GDM1 (cell line): ENCODE data around the gene TMEM255B.
"Not testable (repeated sequence)": the region's sequence is repeated elsewhere in the genome, so short reads cannot be mapped to it uniquely, and the experiment has no call there.

Experiments
- DNase-seq: peaks from one replicate; lab custom pipeline; 2025; lab: John Stamatoyannopoulos, UW

Gene TMEM255B

DNA sequence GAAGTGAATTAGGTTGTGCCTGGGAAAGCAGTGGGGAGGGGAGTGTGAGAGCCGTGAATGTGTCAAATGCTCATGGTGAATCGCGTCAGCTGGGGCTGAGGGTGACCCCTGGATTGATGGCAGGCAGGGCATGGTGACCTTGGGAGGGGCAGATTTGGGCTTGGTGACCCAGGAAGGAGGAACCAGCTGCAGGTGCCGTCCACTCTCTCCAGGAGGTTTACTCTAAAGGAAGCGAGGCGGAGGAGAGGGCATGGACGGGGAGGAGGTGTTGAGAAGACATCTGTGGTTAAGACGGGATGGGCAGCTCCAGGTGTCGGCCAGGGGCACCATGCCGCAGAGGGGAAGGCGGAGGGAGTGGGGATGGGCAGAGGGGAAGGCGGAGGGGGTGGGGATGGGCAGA, 28.7 kb downstream of the TMEM255B start:
- DNase-seq = no peak

DNA sequence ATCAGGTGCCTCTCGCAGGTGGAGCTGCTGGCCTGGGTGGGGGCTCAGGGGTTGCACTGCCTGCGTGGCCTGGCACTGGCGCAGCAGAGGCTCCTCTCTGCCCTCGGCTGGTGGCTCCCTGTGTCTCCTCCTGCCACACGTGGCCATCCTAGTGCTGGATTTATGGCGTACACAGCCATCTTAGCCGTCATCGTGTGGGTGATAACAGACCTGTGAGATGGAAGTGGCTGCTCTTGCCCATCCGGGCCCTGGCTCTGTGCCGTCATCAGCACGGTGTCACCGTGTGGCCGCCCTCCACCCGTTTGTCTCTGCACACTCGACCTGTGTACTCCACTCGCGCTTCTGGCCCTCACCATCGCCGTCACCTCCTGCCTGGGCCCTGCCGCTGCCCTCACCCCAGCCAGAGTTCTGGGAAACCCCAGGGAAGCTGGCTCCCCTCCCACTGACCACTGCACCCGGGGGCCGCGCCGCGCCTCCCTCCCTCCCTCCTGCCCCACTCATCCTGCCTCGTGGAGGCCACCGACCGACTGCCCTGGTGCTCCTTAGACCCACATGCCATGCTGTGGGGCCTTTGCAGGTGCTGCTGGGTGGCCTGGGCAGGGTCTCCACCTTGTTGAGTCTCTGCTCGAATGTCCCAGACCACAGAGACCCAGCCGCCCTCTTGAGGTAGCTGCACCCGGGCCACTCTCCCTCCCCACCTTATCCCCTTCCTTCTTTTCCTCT, 29.5 kb downstream of the TMEM255B start:
- DNase-seq = no peak

- no peak for DNase-seq
Observed at GRCh38 chr13:113789167-113789566, 30.1 kb downstream of the TMEM255B start.

DNA sequence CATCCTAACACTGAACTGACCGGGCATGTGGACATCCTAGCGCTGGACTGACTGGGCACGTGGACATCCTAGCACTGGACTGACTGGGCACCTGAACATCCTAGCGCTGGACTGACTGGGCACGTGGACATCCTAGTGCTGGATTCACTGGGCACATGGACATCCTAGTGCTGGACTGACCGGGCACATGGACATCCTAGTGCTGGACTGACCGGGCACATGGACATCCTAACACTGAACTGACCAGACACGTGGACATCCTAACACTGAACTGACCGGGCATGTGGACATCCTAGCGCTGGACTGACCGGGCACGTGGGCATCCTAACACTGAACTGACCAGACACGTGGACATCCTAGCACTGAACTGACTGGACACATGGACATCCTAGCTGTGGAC, 30.9 kb downstream of the TMEM255B start:
- not testable (repeated sequence) for DNase-seq

DNA sequence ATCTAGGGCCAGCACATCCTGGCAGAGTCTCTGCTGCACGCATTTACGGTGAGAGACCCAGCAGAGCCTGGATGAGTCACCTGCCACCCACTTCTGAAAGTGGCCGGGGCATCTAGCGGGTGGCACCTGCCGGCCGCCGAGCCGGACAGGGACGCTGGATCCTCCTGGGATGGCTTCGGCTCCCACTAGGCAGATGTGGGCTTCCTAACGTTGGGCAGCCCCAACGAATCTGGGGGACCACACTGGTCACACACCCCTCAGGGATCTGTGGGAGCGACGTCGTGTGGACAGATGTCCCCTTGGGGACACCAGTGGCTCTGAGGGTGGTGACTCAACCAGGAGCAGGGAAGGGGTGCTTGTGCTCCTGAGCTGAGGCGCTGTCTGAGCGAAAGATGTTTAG, 32.2 kb downstream of the TMEM255B start:
- DNase-seq = no peak

DNA sequence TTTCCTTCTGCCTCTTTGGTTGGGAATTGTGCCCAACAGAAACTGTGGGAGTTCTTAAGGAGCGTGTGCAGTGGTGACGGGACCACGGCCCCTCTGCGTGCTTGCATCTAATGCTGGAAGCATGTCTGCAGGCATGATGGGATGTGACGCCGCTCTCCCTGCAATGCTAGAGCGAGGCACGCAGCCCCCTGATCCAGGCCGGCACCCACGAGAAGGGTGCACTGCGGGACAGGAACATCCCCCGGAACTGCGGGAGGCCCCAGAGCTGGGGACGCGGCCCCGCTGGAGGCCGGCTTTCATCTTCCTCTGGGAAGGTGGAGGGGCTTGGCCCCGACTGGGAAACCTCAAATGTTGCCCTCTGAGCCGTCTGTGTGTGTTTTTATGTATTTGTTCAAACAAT, 32.7 kb downstream of the TMEM255B start:
- DNase-seq = no peak

- no peak for DNase-seq
Observed at GRCh38 chr13:113792236-113792770, 33.3 kb downstream of the TMEM255B start.

GRCh38 chr13:113792886-113793717, 34.1 kb downstream of the TMEM255B start:
- no peak for DNase-seq

- no peak for DNase-seq
Observed at GRCh38 chr13:113793718-113794085, 34.7 kb downstream of the TMEM255B start.

DNA sequence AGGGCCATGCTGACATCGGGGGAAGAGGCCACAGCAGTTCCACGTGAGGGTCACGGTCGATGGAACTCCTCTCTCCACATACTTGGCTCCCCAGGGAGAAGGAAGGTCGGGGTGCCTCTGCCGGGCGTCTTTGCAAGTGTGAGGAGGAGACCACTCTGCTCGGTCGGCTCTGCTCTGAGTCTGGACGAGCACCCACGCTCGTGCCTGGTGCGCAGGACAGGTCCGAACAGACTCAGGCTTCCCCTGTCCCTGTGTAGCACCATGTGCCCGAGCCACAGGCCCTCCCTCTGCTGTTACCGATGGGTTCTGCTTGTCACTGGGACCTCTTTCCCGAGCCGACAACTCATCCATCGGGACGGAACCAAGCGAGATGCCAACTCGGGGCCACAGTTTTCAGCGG, 35.1 kb downstream of the TMEM255B start:
- no peak for DNase-seq

- DNase-seq = no peak
Observed at GRCh38 chr13:113794764-113795173, 35.7 kb downstream of the TMEM255B start.

DNA sequence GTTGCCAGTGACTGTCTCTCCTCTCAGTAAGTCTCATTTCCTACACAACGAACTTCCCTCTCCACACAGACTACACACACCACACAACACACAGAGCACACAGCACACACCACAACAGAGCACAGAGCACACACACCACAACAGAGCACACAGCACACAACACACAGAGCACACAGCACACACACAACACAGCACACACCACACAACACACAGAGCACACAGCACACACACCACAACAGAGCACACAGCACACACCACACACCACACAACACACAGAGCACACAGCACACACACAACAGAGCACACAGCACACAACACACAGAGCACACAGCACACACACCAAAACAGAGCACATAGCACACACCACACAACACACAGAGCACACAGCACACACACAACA, 36.3 kb downstream of the TMEM255B start:
- not testable (repeated sequence) for DNase-seq

GRCh38 chr13:113796211-113796963, 37.4 kb downstream of the TMEM255B start:
- DNase-seq = no peak

GRCh38 chr13:113796964-113797676, 38.1 kb downstream of the TMEM255B start:
- no peak for DNase-seq

- no peak for DNase-seq
Observed at GRCh38 chr13:113798200-113798811, 39.3 kb downstream of the TMEM255B start.

DNA sequence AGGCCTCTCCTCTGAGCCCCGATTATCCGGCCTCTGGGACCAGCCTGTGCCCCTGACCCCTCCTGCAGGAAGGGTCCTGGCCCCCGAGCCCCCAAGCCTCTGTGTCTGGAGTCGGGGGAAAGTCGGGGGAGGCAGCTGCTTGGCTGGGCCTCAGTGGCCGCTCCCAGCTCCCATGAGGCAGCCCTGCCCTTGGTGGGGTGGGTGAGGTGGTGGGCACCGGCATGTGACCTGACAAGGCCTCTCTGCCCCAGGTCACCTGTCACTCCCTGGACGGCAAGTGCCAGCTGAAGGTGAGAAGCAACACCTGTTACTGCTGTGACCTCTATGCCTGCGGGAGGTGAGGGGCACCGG, 41.5 kb downstream of the TMEM255B start:
- DNase-seq = no peak

DNA sequence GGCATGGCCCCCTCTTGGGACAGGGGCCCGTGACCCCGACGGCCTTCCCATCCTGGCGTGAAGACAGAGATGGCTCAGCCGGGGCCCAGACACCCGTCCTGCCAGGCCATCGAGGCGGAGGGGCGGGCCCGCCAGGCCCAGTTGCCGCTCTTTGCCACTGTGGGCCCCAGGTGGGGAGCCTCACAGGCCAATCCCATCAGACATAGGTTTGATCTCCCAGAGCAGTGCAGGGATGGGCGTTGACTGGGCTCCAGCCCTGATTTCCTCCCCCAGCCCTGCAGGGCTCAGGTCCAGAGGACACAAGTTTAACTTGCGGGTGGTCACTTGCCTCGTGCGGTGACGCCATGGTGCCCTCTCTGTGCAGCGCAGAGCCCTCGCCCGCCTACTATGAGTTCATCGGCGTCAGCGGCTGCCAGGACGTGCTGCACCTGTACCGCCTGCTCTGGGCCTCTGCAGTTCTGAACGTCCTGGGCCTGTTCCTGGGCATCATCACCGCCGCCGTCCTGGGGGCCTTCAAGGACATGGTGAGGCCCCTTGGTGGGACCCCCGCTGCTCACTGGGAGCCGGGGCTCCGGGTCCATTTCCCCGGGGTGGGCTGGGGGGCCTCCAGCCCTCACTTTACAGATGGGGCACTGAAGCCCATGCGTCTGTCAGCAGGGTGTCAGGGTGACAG, 42.4 kb downstream of the TMEM255B start:
- no peak for DNase-seq

- DNase-seq = no peak
Observed at GRCh38 chr13:113802090-113802531, 43.1 kb downstream of the TMEM255B start.

DNA sequence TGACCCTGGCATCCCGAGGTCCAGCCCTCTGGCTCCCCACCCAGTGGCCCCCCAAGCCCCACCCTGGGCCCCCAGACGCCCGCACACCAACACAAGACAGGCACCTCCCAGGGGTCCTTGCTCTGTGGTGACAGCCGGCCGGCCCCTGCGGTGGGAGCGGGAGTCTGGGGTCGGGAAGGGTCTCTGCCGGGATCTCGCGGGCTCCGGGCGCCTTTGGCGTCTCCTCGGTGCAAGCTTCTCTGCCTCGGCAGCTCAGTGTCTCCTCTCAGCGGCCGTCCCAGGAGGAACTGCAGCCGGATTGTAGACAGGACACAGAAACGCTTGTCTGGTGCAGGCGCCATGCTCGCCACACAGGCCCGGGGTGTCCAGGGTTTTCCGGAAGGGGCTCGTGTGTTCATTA, 43.7 kb downstream of the TMEM255B start:
- DNase-seq = no peak

GRCh38 chr13:113803409-113804016, 44.5 kb downstream of the TMEM255B start:
- DNase-seq = no peak
